ENCODE measurements around the gene BIRC5.
A peak's percentile ranks its signal among the peaks of the same experiment; 100 is the strongest.
"Not testable (repeated sequence)": the region's sequence is repeated elsewhere in the genome, so short reads cannot be mapped to it uniquely, and the experiment has no call there.

Gene BIRC5

DNA sequence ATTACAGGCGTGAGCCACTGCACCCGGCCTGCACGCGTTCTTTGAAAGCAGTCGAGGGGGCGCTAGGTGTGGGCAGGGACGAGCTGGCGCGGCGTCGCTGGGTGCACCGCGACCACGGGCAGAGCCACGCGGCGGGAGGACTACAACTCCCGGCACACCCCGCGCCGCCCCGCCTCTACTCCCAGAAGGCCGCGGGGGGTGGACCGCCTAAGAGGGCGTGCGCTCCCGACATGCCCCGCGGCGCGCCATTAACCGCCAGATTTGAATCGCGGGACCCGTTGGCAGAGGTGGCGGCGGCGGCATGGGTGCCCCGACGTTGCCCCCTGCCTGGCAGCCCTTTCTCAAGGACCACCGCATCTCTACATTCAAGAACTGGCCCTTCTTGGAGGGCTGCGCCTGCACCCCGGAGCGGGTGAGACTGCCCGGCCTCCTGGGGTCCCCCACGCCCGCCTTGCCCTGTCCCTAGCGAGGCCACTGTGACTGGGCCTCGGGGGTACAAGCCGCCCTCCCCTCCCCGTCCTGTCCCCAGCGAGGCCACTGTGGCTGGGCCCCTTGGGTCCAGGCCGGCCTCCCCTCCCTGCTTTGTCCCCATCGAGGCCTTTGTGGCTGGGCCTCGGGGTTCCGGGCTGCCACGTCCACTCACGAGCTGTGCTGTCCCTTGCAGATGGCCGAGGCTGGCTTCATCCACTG lies at the start of gene BIRC5:
Gene BIRC5, plus strand, starts transcription at position 238 of the 690 bp plus-strand sequence. Its CDS starts 64 bp downstream, at position 302.
- DNase-seq, result peak; percentile 46

DNA sequence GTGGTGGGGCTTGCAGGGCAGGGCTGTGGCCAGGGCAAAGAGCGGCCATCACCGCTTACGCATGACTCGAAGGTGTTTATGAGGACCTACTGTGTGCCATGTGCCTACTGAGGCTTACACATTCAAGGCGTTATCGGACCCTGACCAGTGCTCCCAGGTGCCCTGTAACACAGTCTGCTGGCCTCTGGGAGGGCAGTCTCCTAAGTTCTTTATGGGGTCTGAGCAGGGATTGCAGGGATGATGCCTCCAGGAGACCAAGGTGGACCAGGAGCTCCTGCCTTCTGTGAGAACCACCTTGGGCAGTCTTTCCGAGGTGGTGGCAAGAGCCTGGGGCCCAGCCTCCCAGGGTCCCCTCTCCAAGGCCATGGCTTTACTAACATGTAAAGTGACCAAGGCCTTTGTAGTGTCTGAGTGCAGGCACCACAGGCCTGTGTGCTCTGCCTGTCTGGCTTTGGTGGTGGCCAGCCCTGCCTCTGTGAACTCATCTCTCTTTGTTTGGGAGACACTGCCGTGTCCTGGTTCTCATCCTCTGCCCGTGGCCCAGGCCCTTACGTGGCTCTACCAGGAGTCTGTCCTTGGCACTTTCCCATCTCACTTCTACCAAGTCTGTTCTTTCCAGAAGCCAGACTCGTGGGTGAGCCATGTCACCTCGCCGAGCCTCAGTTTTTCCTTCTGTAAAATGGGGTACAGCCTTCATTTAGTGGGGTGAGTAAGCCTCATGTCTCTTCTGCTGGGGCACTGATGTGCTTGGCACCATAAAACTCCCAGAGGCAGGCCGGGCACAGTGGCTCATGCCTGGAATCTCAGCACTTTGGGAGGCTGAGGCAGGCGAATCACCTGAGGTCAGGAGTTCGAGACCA lies 49.1 kb upstream of the BIRC5 start:
- no peak for DNase-seq

DNA sequence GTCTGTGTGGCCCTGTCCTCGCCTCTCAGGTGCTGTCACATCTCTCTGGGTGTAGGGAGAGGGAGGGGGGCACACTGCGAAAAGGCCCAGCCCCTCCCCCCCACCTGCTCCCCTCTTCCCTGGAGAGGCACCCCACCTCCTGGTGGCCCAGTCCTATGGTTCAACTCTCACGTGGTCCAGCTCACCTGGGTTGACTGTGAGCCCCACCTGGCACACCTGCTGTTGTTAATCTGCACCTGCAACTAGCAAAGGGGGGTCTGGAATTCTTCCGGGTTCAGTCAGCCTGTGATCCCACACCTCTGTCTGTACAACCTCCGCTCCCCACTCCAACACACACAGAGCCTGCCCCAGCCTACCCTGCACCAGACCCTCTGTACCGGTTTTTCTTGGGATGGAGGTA lies 47.6 kb upstream of the BIRC5 start:
- DNase-seq, result no peak

DNA sequence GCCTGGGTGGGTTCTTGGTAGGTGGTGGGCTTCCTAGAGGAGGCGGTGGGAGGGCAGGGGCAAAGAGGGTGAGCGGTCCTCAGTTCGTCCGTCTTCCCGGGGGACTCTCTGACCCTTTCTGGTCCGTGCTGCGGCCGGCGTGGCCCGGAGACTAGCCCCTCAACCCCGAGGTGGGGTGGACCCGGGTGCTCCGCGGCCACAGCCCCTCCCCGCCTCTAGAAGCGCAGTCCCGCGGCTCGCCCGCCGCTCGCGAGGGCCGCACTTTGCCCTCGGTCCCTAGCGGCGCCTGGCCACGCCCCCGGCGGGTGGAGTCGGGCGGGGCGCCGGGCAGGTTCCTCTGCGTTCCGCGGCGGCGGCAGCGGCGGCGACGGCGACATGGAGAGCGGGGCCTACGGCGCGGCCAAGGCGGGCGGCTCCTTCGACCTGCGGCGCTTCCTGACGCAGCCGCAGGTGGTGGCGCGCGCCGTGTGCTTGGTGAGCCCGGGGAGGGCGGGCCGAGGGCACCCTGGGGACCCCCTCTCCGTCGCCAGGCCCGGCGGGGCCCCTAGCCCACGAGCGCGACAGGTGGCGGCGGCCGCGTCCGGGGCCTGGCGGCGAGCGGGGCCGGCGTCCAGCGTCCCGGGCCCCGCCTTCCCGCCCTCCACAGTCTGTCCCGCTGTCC lies 45.7 kb upstream of the BIRC5 start, which contains the start of gene SYNGR2:
Gene SYNGR2, plus strand, starts transcription at position 340 of the 661 bp plus-strand sequence. Its CDS starts 36 bp downstream, at position 376.
- DNase-seq, result peak; percentile 39

DNA sequence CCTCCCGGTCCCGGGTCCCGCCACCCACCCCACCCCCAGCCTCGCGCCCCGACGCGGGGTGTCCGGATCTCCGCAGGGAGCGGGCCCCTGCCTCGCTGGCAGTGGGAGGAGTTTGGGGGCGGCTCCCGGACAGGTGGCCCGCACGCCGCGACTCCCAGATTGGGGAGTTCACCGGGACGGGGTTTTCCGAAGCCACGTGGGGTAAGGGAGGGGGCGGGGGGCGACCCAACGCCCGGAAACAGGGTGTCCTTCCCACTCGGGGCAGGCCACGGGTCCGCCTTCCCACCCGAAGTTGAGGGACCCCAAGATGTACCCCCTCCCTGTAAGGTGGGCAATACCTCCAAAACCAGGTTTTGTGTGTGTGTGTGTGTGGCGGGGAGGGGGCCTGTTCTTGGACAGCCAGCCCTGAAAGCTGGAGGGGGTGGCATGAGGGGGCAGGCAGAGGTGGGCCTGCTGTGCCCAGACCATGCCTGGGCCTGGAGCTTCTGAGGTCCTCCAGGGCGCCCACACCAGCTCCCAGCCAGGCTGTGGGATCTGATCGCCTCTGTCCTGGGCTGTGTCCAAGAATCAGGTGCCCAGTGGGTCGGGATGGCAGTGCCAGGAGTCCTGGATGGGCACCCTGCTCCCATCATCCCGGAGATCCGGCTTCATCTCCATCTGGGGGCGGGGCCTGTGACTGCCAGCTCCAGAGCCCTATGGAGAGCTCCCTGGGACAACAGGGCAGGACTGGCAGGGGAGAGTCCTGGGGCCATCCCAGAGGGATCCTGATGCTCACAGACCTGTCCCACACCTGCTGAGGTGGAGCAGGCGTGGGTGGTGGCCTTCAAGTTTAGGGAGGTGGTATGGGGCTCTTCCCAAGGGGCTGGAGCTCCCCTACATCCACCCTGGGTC lies 44.9 kb upstream of the BIRC5 start:
- no peak for DNase-seq

DNA sequence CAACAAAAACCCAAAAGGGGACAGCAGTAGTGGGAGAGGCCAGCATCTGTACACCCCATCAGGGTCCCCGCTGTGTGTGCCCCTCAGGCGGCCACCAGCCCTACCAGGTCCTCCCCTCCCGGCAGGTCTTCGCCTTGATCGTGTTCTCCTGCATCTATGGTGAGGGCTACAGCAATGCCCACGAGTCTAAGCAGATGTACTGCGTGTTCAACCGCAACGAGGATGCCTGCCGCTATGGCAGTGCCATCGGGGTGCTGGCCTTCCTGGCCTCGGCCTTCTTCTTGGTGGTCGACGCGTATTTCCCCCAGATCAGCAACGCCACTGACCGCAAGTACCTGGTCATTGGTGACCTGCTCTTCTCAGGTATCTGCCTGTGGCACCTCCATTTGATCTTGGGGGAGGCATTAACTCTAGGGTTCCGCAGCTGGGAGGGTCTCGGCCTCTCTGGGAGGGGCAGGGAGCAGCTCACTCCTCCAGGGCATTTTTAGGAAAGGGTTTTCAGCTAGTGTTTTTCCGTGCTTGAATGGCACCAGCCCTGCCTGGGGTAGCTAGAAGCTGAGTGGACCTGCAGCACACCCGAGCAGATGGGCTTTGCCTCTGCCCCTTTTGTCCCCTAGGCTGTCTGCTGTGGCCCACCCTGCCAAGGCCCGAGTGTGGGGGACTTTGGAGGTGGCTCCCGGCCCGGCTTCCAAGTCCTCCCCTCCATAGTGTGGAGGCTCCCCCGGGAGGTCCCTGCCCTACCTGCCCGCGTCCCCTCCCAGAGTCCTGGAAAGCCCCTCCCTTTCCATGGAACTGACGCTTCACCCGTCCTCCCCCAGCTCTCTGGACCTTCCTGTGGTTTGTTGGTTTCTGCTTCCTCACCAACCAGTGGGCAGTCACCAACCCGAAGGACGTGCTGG lies 43.1 kb upstream of the BIRC5 start:
- DNase-seq, result no peak

DNA sequence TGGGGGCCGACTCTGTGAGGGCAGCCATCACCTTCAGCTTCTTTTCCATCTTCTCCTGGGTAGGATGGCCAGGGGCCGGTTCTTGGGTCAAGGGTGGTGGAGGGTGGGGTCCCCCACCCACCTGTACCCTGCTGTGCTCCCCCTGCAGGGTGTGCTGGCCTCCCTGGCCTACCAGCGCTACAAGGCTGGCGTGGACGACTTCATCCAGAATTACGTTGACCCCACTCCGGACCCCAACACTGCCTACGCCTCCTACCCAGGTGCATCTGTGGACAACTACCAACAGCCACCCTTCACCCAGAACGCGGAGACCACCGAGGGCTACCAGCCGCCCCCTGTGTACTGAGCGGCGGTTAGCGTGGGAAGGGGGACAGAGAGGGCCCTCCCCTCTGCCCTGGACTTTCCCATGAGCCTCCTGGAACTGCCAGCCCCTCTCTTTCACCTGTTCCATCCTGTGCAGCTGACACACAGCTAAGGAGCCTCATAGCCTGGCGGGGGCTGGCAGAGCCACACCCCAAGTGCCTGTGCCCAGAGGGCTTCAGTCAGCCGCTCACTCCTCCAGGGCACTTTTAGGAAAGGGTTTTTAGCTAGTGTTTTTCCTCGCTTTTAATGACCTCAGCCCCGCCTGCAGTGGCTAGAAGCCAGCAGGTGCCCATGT lies 42.3 kb upstream of the BIRC5 start:
- not testable (repeated sequence) for DNase-seq

DNA sequence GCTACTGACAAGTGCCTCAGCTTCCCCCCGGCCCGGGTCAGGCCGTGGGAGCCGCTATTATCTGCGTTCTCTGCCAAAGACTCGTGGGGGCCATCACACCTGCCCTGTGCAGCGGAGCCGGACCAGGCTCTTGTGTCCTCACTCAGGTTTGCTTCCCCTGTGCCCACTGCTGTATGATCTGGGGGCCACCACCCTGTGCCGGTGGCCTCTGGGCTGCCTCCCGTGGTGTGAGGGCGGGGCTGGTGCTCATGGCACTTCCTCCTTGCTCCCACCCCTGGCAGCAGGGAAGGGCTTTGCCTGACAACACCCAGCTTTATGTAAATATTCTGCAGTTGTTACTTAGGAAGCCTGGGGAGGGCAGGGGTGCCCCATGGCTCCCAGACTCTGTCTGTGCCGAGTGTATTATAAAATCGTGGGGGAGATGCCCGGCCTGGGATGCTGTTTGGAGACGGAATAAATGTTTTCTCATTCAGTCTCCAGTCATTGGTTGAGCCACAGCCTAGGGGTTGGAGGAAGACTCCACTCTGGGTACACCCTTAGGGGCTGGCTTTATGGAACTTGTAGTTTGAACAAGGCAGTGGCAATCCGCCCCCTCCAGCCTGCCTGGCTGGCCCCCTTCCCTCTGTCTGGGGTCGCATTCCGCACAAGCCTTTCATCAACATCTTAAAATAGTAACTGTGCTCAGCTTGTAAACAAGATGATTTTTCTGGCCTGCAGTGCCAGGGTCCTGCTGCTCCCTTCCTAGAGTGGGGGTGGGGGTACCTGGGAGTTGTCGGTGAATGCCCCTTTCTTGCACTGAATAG lies 41.6 kb upstream of the BIRC5 start:
- no peak for DNase-seq

DNA sequence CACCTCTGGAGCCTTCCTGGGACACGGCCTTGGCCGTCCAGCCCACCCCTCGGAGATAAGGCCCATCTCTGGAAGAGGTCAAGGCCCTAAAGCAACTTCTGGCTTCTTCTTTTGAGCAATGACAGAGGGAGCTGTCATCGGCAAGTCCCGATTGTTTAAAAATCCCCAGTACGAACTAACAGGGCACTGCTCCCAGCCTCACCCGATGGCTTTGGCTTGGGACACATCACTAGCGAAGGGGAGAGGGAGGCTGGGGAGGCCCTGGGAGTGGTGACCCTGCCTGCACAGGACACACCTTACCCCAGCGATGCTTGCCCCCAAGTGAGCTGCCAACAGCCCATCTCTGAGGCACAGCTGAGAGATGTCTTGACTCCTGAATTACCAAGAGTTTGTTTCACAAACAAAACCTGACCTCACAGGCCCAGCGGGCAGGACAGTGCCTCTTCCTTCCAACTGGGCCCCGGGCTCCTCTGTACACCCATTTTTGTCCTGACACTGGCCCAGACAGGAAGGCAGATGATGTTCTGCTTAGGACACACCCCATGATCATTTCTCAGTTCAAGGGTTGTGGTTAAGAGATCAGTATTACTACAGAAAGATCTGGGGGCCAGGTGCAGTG lies 40.8 kb upstream of the BIRC5 start:
- DNase-seq, result no peak

DNA sequence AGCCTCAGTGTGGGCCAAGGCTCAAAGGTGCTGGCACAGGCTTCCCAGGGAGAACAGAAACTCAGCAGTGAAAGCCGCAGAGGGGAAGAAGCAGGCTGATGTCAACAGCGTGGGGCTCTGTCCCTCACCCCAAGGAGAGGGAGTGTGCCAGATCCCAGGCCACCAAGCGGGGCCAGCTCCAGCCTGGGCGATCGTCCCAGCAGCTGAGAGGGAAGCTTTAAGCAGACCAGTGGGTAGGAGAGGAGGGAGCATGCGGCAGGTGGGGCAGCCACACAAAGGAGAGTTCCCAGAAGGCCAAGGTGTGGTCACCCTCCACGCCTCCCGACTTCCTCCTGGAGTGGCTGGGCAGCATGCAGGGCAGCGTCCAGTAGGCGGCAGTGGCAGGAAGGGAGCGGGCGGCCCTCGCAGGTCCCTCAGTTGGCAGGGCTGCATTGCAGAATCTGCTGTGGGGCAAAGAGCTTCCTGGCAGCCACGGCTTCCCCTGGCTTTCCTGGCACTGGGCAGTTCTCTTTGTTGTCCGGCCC lies 39.6 kb upstream of the BIRC5 start:
- DNase-seq, result no peak

DNA sequence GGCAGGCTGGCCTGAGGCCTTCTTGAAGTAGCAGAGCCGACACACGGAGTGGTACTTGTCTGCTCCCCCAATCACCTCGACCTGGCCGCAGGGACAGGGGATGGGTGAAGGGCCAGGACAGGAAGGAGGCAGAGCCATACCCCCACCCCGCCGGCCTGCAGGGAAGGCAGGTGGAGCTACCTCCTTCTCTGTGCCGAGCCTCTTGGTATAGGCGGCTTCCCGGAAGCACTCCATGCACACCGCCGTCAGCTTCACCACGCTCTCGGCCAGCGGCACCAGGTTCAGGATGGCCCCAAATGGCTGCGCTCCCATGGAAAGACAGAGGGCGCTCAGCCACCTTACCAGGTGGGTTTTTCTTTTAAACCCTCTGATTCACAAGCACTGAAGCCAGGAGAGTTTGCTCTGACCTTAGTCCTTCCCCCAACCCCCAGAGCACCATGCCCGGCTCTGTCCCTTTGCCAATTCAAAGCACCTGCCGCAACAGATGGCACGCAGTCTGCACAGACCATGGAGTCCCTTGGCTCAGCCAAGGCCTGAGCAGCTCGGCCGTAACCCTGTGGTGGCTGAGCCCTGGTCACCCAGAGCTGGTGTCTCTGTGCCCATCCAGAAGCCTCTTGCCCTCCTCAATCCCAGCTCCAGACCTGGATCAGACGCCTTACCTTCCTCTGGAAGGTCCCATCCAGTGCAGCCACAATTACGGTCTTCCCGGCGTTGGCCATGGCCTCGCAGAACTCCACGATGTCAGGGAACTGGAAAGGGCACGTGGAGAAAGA lies 39.0 kb upstream of the BIRC5 start:
- DNase-seq, result no peak

DNA sequence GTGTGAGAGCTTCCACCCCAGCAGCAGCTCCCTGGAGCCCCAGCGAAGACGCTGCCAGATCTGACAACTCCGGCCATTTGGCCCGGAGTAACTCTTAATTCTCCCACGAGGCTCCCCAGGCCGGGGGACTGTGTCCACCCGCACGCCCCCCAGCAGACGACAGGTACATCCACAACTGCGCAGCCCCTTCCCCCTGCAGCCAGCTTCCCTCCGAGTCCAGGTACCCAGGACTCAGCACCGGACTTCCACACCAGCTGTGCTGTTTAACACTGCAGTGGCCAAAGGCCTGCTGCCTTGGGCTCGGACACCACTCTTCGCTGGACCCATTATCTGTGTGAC lies 38.4 kb upstream of the BIRC5 start:
- no peak for DNase-seq

DNA sequence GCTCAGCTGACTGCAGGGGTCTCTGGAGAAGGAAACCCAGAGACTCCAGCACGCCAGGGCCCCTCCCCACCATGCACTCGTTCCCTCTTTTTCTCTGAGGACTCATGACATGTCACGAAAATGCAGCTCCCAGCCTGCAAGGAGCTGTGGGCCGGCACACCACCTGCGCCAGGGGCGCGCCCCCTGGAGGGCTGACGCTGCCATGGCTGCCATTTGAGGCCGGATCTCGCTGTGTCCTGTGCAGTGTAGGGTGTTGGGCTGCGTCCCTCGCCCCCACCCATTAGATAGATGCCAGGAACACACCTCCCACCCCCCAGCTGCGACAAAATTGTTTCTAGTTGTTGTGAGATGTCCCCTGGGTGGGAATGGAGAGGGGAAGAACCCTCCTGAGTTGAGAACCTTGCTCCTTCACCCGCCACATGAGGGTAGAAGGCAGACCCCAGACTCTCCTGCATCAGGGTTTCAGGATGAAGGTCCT lies 37.5 kb upstream of the BIRC5 start:
- no peak for DNase-seq

DNA sequence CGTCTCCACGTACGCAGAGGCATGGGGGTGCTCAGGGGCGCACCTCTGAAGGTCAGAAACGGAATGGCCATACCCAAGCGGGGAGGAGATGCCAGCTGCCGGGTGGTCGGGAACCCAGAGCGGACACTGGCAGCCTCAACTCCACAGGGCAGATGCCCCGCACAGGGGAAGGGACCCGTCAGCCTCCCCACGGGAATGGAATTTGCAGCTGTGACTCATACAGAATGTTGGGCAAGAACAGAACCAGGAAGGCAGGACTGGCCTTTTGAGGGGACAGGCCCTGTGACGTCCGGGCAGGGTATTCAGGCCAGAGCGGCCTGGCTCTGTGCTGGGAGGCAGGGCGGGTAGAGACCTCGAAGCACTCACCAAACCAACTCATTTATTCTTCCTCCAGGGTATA lies 34.7 kb upstream of the BIRC5 start:
- no peak for DNase-seq

DNA sequence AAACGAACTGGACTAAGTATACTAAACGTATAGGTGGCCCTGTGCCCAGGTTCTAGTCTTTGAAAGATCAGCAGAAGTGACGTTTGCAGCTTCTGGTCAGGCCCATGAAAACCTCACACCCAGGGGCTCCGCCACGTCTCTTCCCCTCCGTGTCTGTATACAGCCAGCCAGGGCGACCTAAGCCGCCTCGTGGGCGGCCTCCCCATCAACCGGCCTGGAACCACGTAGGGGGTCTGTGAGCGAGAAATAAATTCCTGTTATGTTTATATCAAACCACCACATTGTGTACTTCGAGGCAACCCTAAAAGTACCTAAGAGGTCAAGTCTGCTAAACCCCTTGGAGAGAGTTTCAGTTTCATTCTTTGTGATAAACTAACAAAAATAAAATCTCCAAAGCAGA lies 34.0 kb upstream of the BIRC5 start:
- no peak for DNase-seq

DNA sequence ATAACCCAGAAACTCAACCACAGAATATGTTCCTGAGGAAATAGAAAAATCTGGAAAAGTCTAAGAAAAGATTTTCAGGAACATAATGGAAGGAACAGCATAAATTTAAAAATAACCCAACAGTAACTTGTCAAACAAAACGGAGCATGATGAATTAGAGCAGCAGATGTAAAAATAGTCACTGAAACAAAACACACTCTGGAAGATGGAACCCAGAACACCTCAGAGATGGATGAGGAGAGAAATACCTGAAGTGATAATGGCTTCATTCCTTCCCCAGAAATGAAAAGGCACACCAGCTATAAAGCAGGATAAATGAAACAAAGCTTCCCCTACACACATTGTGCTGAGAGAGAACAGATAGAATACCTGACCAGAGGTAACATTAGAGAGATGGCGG lies 33.5 kb upstream of the BIRC5 start:
- no peak for DNase-seq

DNA sequence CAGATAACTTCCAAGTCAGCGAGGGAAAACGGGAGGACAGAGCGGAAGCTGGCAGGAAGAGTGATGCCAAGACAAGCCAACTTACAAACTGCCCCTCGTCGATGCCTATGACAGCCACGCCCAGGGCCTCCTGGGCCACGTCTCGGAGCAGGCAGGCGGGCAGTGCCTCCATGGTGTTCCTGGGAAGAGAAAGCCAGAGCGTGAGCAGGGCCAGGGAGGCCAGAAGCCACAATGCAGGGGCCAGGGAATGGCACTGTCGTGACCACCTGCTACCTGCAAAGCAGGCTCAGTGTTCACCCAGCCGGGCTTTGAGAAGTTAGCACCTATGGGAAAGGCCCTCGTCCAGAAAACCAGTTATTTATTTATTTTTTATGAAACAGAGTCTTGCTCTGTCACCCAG lies 31.5 kb upstream of the BIRC5 start:
- DNase-seq, result no peak

DNA sequence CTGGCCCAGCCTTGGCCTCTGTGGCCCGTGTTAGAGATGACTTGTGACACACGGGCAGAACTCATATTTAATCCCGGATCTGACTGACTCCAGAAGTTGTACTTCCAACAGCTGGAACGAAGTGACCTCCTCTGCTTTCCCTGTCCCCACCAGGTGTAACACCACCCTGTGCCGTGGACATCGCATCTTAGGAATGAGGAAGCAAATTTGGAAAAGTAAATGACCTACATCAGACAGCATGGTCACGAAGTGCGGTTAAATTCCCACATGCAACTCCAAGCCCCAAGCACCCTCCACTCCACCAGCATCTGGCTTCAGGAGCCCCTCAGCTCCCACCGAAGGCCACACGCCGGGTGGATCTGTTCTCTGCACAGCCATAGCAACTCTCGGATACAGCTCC lies 30.1 kb upstream of the BIRC5 start:
- DNase-seq, result no peak

DNA sequence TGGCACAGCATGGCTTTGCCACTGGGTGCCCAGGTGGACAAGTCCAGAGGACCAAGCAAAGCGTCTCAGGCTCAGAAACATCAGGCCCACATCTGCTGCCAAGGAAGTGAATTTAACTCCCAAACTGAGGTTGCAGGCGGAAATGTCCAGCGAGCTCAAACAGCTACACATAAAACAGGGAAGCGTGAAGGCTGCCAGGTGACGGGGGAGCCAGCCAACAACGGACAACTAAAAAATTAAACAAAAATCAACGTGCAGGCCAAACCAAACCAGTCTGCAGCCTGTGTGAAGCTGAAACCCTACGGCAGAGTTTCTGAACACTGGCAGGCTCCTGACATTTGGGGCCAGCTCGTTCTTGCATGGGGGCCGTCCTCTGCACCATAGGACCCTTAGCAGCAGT lies 29.7 kb upstream of the BIRC5 start:
- DNase-seq, result no peak
